H9 (cell line): Measurements from ENCODE around the gene CTIF. TPM values are rescaled to one million over a fixed set of nuclear protein-coding genes. Genes with fewer than 3 reads are reported as not detected.

Experiments
- DNase-seq: peaks from one replicate; pipeline ENCODE4 v3.0.0-alpha.2; 2017
- H2AFZ ChIP-seq: one replicate; pipeline ENCODE4 v1.6.1; 2013; ENCODE audit warnings: mild to moderate bottlenecking, low read length, control low read depth, moderate library complexity
- H2AK5ac ChIP-seq: 2 replicates; pipeline ENCODE4 v1.6.1; 2013; ENCODE audit warnings: low read length, control low read depth, mixed read lengths; ENCODE audit not compliant: insufficient read length
- H2BK120ac ChIP-seq: one replicate; pipeline ENCODE4 v1.6.1; 2013; ENCODE audit warnings: low read depth, mild to moderate bottlenecking, low read length, control low read depth, inconsistent platforms; ENCODE audit not compliant: poor library complexity, severe bottlenecking
- H2BK12ac ChIP-seq: 2 replicates; pipeline ENCODE4 v1.6.1; 2013; ENCODE audit warnings: low read length, control low read depth, mixed read lengths, low read depth; ENCODE audit not compliant: insufficient read length
- H2BK15ac ChIP-seq: 2 replicates; pipeline ENCODE4 v1.6.1; 2013; ENCODE audit warnings: low read depth, low read length, control low read depth
- H2BK20ac ChIP-seq: one replicate; pipeline ENCODE4 v1.6.1; 2013; ENCODE audit warnings: low read depth, mild to moderate bottlenecking, low read length, control low read depth, inconsistent platforms; ENCODE audit not compliant: poor library complexity, severe bottlenecking
- H2BK5ac ChIP-seq: 2 replicates; pipeline ENCODE4 v1.6.1; 2013; ENCODE audit warnings: low read length, control low read depth, mixed read lengths; ENCODE audit not compliant: insufficient read length
- H3K14ac ChIP-seq: 2 replicates; pipeline ENCODE4 v1.6.1; 2013; ENCODE audit warnings: low read length, control low read depth; ENCODE audit not compliant: insufficient read depth
- H3K18ac ChIP-seq: 2 replicates; pipeline ENCODE4 v1.6.1; 2013; ENCODE audit warnings: low read depth, mild to moderate bottlenecking, mixed read lengths, low read length, control low read depth; ENCODE audit not compliant: insufficient read length
- H3K23ac ChIP-seq: 2 replicates; pipeline ENCODE4 v1.6.1; 2013; ENCODE audit warnings: low read length, control low read depth, mixed read lengths, low read depth; ENCODE audit not compliant: insufficient read length
- H3K23me2 ChIP-seq: 2 replicates; pipeline ENCODE4 v1.6.1; 2013; ENCODE audit warnings: low read depth, mild to moderate bottlenecking, mixed read lengths, low read length, control low read depth; ENCODE audit not compliant: insufficient read length, poor library complexity, severe bottlenecking
- H3K27ac ChIP-seq: 2 replicates; pipeline ENCODE4 v1.5.1; 2013; ENCODE audit warnings: low read length, control low read depth, mixed read lengths, low read depth; ENCODE audit not compliant: insufficient read length
- H3K27me3 ChIP-seq: 2 replicates; pipeline ENCODE4 v1.6.1; 2013; ENCODE audit warnings: low read length, control low read depth, inconsistent platforms; ENCODE audit not compliant: insufficient read depth
- H3K4ac ChIP-seq: 2 replicates; pipeline ENCODE4 v1.6.1; 2013; ENCODE audit warnings: low read depth, mild to moderate bottlenecking, control low read depth, inconsistent platforms, low read length, moderate library complexity
- H3K4me1 ChIP-seq: 2 replicates; pipeline ENCODE4 v1.6.1; 2013; ENCODE audit warnings: low read length, control low read depth, inconsistent platforms; ENCODE audit not compliant: insufficient read depth
- H3K4me2 ChIP-seq: 2 replicates; pipeline ENCODE4 v1.6.1; 2013; ENCODE audit warnings: low read length, control low read depth, mixed read lengths; ENCODE audit not compliant: insufficient read length, insufficient read depth
- H3K56ac ChIP-seq: 2 replicates; pipeline ENCODE4 v1.6.1; 2013; ENCODE audit warnings: low read depth, mild to moderate bottlenecking, mixed read lengths, low read length, control low read depth; ENCODE audit not compliant: insufficient read length
- H3K79me1 ChIP-seq: 2 replicates; pipeline ENCODE4 v1.6.1; 2013; ENCODE audit warnings: low read depth, mild to moderate bottlenecking, moderate library complexity, low read length, control low read depth, inconsistent platforms; ENCODE audit not compliant: insufficient read depth, poor library complexity, severe bottlenecking
- H3K79me2 ChIP-seq: 2 replicates; pipeline ENCODE4 v1.6.1; 2013; ENCODE audit warnings: low read length, control low read depth, inconsistent platforms; ENCODE audit not compliant: insufficient read depth
- H3K9ac ChIP-seq: 2 replicates; pipeline ENCODE4 v1.6.1; 2013; ENCODE audit warnings: low read length, control low read depth, mixed read lengths; ENCODE audit not compliant: insufficient read length; ENCODE audit errors: extremely low read depth
- H3K9me3 ChIP-seq: one replicate; pipeline ENCODE4 v1.6.1; 2013; ENCODE audit warnings: low read depth, low read length, inconsistent platforms; ENCODE audit not compliant: control insufficient read depth
- H3T11ph ChIP-seq: one replicate; pipeline ENCODE4 v1.6.1; 2013; ENCODE audit warnings: mild to moderate bottlenecking, low read length, control low read depth, inconsistent platforms
- H4K20me1 ChIP-seq: one replicate; pipeline ENCODE4 v1.6.1; 2013; ENCODE audit not compliant: control insufficient read depth, insufficient read length, insufficient read depth
- H4K5ac ChIP-seq: 2 replicates; pipeline ENCODE4 v1.6.1; 2013; ENCODE audit warnings: low read depth, mild to moderate bottlenecking, mixed read lengths, low read length, control low read depth; ENCODE audit not compliant: insufficient read length
- H4K8ac ChIP-seq: replicated peaks from 2 replicates; pipeline ENCODE4 v1.6.1; 2013; ENCODE audit warnings: low read length, control low read depth, mixed read lengths, low read depth; ENCODE audit not compliant: insufficient read length
- H4K91ac ChIP-seq: 2 replicates; pipeline ENCODE4 v1.6.1; 2013; ENCODE audit warnings: low read depth, mild to moderate bottlenecking, moderate library complexity, mixed read lengths, low read length, control low read depth; ENCODE audit not compliant: insufficient read length
- H3K27ac Mint-ChIP-seq, 3 experiments: 2 replicates in 2 of 3; 3 replicates in 1 of 3; pipeline ENCODE4 v1.8.0; 2020 to 2021; ENCODE audit warnings: mixed read lengths in 3 of 3, mild to moderate bottlenecking in 1 of 3, moderate library complexity in 1 of 3
- H3K27me3 Mint-ChIP-seq: 2 replicates; pipeline ENCODE4 v1.8.0; 2021; ENCODE audit warnings: low read depth, mild to moderate bottlenecking, moderate library complexity, mixed read lengths
- H3K36me3 Mint-ChIP-seq, 3 experiments: 2 replicates in 2 of 3; 3 replicates in 1 of 3; pipeline ENCODE4 v1.8.0; 2020 to 2021; ENCODE audit warnings: low read depth in 3 of 3, mixed read lengths in 3 of 3; ENCODE audit not compliant: insufficient read depth in 1 of 3
- H3K4me1 Mint-ChIP-seq, 2 experiments: 2 replicates each; pipeline ENCODE4 v1.8.0; 2020; ENCODE audit warnings: mixed read lengths in 2 of 2
- H3K4me3 Mint-ChIP-seq, 2 experiments: 2 replicates in 1 of 2; 3 replicates in 1 of 2; pipeline ENCODE4 v1.8.0; 2020 to 2021; ENCODE audit warnings: mild to moderate bottlenecking in 2 of 2, mixed read lengths in 2 of 2, moderate library complexity in 1 of 2
- H3K9me3 Mint-ChIP-seq, 2 experiments: 2 replicates in 1 of 2; 3 replicates in 1 of 2; pipeline ENCODE4 v1.8.0; 2020; ENCODE audit warnings: mild to moderate bottlenecking in 2 of 2, mixed read lengths in 2 of 2, moderate library complexity in 1 of 2
- CTCF ChIP-seq: fragments of 200-600 bp; sonication (generic); conservative IDR thresholded peaks from 3 replicates; pipeline ENCODE4 v1.8.0; 2021; ENCODE audit warnings: antibody characterized with exemption, mild to moderate bottlenecking
- WGBS: extraction: QIAGEN DNeasy Blood & Tissue Kit; methylation state at CpG from one replicate; pipeline ENCODE4 v1.1.7; 2013; ENCODE audit warnings: missing lambda C conversion rate, low lambda C conversion rate, mixed read lengths; ENCODE audit not compliant: insufficient read length; ENCODE audit errors: extremely low coverage; 5-methylcytosine and 5-hydroxymethylcytosine counted together
- total RNA-seq: library from RNA; stranded (reverse); gene quantifications from 2 replicates; pipeline ENCODE4 v1.2.1, GENCODE V29; 2021

The CTIF gene
- total RNA-seq, 1 experiment from 2014 or later, result 15.8 TPM

- Histone ChIP-seq H2BK20ac (no peak overlapping the region), H2BK5ac (no peak overlapping the region), H2BK120ac (no peak overlapping the region), H3K9me3 (peaks cover 8% of the 10 kb centered on the region), H3K23me2 (no peaks in the 10 kb centered on the region), H3K27me3 (no peaks in the 10 kb centered on the region), H3T11ph (no peak overlapping the region), H4K91ac (no peak overlapping the region), H3K4me1 (no peaks in the 10 kb centered on the region), H3K79me1 (no peaks in the 10 kb centered on the region), H3K4ac (no peak overlapping the region), H3K27ac (no peak overlapping the region), H3K14ac (no peak overlapping the region; the same call in 1 of the 2 replicates), H4K20me1 (no peaks in the 10 kb centered on the region), H3K56ac (no peak overlapping the region), H3K79me2 (no peaks in the 10 kb centered on the region; the same call in 1 of the 2 replicates), H4K5ac (no peak overlapping the region), H3K23ac (no peak overlapping the region), H3K9ac (no peak overlapping the region), H2AFZ (no peak overlapping the region), H4K8ac (no peak overlapping the region), H2BK12ac (no peak overlapping the region), H2BK15ac (no peak overlapping the region), H3K4me2 (no peak overlapping the region), H2AK5ac (no peak overlapping the region), H3K18ac (no peak overlapping the region)
- TF ChIP-seq CTCF, result no peak
- Mint-ChIP-seq H3K4me3 (no peak overlapping the region), H3K27me3 (no peaks in the 10 kb centered on the region), H3K4me1 (peaks cover 15 to 16% of the 10 kb centered on the region in 2 experiments), H3K36me3 (peaks cover 0 to 2% (median 2%) of the 10 kb centered on the region in 3 experiments; a peak in 3 of 7 replicates), H3K9me3 (peaks cover 0 to 5% of the 10 kb centered on the region in 2 experiments; a peak in 3 of 5 replicates), H3K27ac (no peak overlapping the region)
- DNase-seq, result no peak
- WGBS, result no CpG with 5 or more reads among the region's 9 CpGs
These were observed 118.8 kb downstream of the CTIF start for GRCh38 chr18:48657447-48658120.
